Heart right ventricle (tissue), 16 donors: ENCODE results near the gene AVPR2. TPM values are rescaled to one million over a fixed set of nuclear protein-coding genes. Genes with fewer than 3 reads are reported as not detected.

ENCODE experiments used
- ATAC-seq, 8 donors: fragments of 200-7000 bp; cut with Tn5 transposase; one replicate each; pipeline ENCODE4 v1.9.1; 2020; ENCODE audit warnings: mild to moderate bottlenecking in 8 of 8, moderate library complexity in 8 of 8, moderate number of reproducible peaks in 1 of 8
- DNase-seq, 2 donors: peaks; one replicate each; pipeline ENCODE4 v3.0.0-alpha.2; 2020
- H3K27ac ChIP-seq, 10 donors: fragments of 200-600 bp; sonication (generic) in 2 of 10; one replicate each; pipeline versions ENCODE4 v1.5.0 to v1.8.0; 2020 to 2022; ENCODE audit warnings: mild to moderate bottlenecking in 3 of 10
- H3K27me3 ChIP-seq, 7 donors: fragments of 200-600 bp; one replicate each; pipeline ENCODE4 v1.8.0; 2021 to 2022; ENCODE audit warnings: mild to moderate bottlenecking in 2 of 7
- H3K36me3 ChIP-seq, 9 donors: fragments of 200-600 bp; sonication (generic) in 1 of 9; one replicate each; pipeline versions ENCODE4 v1.5.0 to v1.8.0; 2020 to 2022; ENCODE audit warnings: mild to moderate bottlenecking in 2 of 9
- H3K4me1 ChIP-seq, 9 donors: fragments of 200-600 bp; sonication (generic) in 1 of 9; one replicate each; pipeline versions ENCODE4 v1.5.0 to v1.8.0; 2020 to 2022; ENCODE audit warnings: mild to moderate bottlenecking in 4 of 9
- H3K4me3 ChIP-seq, 10 donors: fragments of 200-600 bp; sonication (generic) in 2 of 10; one replicate each; pipeline versions ENCODE4 v1.5.0 to v1.8.0; 2020 to 2022; ENCODE audit warnings: mild to moderate bottlenecking in 7 of 10, moderate library complexity in 2 of 10
- H3K9me3 ChIP-seq, 11 donors: fragments of 200-600 bp in 10 of 11; sonication (generic) in 2 of 11; one replicate each; pipeline versions ENCODE4 v1.5.0 to v1.8.0; 2013 to 2022; ENCODE audit warnings: mild to moderate bottlenecking in 2 of 11, control low read depth in 1 of 11, moderate library complexity in 1 of 11
- CTCF ChIP-seq, 9 donors: fragments of 200-600 bp; sonication (generic) in 2 of 9; IDR thresholded peaks; one replicate each; pipeline versions ENCODE4 v1.5.0 to v1.8.0; 2021 to 2022; ENCODE audit warnings: antibody characterized with exemption in 9 of 9, mild to moderate bottlenecking in 5 of 9, moderate library complexity in 1 of 9
- WGBS, 2 donors: extraction: QIAGEN DNeasy Blood & Tissue Kit; methylation state at CpG; one replicate each; pipeline ENCODE4 v1.1.7; 2013; ENCODE audit warnings: inconsistent platforms in 1 of 2; 5-methylcytosine and 5-hydroxymethylcytosine counted together
- intact Hi-C, 10 donors: fragments of 100-400 bp; cut with DNase I; formaldehyde crosslinking; loops; one replicate each; pipeline versions ENCODE4 v1.11.1 to v1.14.2; 2022
- polyA plus RNA-seq, 2 donors: library from polyadenylated mRNA; stranded (reverse); fragments of 200-250 nt; gene quantifications; one replicate each; pipeline ENCODE4 v1.2.3, GENCODE V29; 2013
- total RNA-seq, 10 donors: library from RNA; stranded (reverse); fragmentation: NEBNext Ultra II Directional in 3 of 10; extraction: Animal tissue kit (Norgen Biotek cat#: 25700) in 3 of 10; gene quantifications; one replicate each; pipeline versions ENCODE4 v1.2.1 to v1.2.4, GENCODE V29; 2021 to 2023
- donor health status: Arrhythmogenic right ventricular cardiomyopathy.
- donor health status: ischemic (EF 13 %, LVEDD 7.1; RV severe dilation, severe dysfunction).
- donor health status: healthy with polysubstance abuse.
- donor health status: DM: no; HTN: yes; CAD: no.
- donor health status: DM: no; HTN: no; CAD: no.
- donor health status: ischemic (EF 25% LVEDD 6.9; RV normal size, moderate dysfunction).
- donor health status: ischemic (EF 25% LVEDD 5.7; RV mildly dilated, moderate dysfunction).
- donor health status: healthy.
- donor health status: DM: yes; HTN: yes; CAD: no.
- donor health status: Ischemic cardiomyopathy.
- donor health status: ischemic (EF 35%, LVEDD 5.7; RV mildly dilated, moderate dysfunction).
- donor health status: nonischemic (EF 11% LVEDD 7.7; RV severe dilation, severe dysfunction).
- donor health status: DM: yes; HTN: yes; CAD: no.
- donor health status: PGD.
- donor health status: ischemic (EF 29% LVEDD 5.4; RV normal size, mild dysfunction).
- donor health status: nonischemic (EF 23%, LVEDD 6.1; RV moderate dilation, normal function).

The AVPR2 gene
- total and polyA plus RNA-seq, 12 donors = 1.4 to 8.9 (median 2.4) TPM

DNA sequence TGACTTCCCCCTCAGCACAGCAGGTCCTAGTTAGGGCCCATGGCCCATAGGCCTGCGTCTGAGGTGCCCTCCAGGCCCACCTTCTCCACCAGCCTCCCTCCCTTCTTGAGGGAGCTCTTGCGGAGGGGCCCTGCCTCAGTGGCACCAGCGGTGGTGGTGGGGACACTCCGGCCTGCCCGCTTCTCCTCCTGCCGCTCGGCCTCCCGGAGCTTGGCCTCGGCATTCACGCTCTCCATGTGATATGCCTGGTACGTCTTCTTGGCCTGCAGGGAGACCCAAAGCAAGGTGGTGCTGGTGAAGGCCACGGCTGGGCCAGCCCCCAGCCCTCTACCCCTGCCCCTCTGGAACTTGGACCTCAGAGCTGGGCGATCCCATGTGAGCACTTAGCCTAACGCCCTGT is 16.1 kb downstream of the AVPR2 start:
- TF ChIP-seq CTCF (IDR thresholded peaks at IDR 0.05) = no peak
- no peak overlapping the region for H3K4me3 ChIP-seq
- peaks cover 0 to 39% (median 0%) of the 10 kb centered on the region in 9 donors for H3K36me3 ChIP-seq
- no peak overlapping the region for H3K27ac ChIP-seq
- H3K27me3 ChIP-seq = peaks cover 0 to 93% (median 0%) of the 10 kb centered on the region in 7 donors
- H3K9me3 ChIP-seq = no peaks in the 10 kb centered on the region
- ATAC-seq (no peak), DNase-seq (no peak)
- intact Hi-C loops = loop anchor here in 4 of 10 donors (10.0 kb wide), 2 partner anchors 106 to 126 kb away; partner anchors contain the start of genes IDH3G (in 3 of the 4) and SSR4 (in 3 of the 4)
- WGBS, 2 donors = 98 to 99% methylated on average over 12 to 14 of the region's 14 CpGs
- peaks cover 0 to 48% (median 25%) of the 10 kb centered on the region in 9 donors for H3K4me1 ChIP-seq

DNA sequence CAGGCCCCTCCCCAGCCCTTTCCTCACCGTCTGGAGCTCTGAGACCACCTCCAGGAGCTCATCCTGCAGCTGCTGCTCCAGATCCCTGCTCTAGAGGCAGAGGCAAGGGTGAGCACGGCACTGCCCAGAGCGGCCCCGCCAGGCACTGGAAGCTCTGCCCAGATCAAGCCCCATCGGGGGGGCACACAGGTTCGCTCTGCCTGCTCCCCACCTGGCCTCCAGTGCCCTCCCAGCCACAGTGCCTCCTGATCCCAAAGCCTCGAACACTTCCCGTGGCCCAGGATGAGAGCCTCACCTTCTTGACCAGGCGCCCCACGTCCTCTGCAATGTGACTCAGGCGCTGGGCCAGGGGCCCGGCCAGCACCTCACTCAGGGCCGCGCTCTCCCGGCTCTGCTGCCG is 16.6 kb downstream of the AVPR2 start:
- WGBS, 2 donors = 66 to 85% methylated on average over 9 to 16 of the region's 16 CpGs
- ATAC-seq (no peak), DNase-seq (no peak)
- Histone ChIP-seq H3K4me3 (peak overlapping the region in 6 of 10 donors; percentile 2 to 71 (median 28)), H3K4me1 (peaks cover 0 to 53% (median 29%) of the 10 kb centered on the region in 9 donors), H3K9me3 (no peaks in the 10 kb centered on the region), H3K27ac (peak overlapping the region in 6 of 10 donors; percentile 34 to 99 (median 42)), H3K36me3 (peaks cover 0 to 34% (median 0%) of the 10 kb centered on the region in 9 donors), H3K27me3 (peaks cover 0 to 93% (median 0%) of the 10 kb centered on the region in 7 donors)
- no peak for TF ChIP-seq CTCF (IDR thresholded peaks at IDR 0.05)
- intact Hi-C loops = loop anchor here in 4 of 10 donors (10.0 kb wide), 2 partner anchors 106 to 126 kb away; partner anchors contain the start of genes IDH3G (in 3 of the 4) and SSR4 (in 3 of the 4)

- intact Hi-C loops = loop anchor here in 5 of 10 donors (2.0 to 10.0 kb wide), 3 partner anchors 27 to 127 kb away; partner anchors contain the start of genes IDH3G (in 3 of the 5) and SSR4 (in 3 of the 5)
- H3K27ac ChIP-seq = peak overlapping the region in 9 of 10 donors; percentile 12 to 99 (median 39)
- peak overlapping the region in 6 of 10 donors; percentile 2 to 71 (median 28) for H3K4me3 ChIP-seq
These were observed 17.3 kb downstream of the AVPR2 start for GRCh38 chrX:153921511-153922446.

More at GRCh38 chrX:153921511-153922446, 17.3 kb downstream of the AVPR2 start:
- Histone ChIP-seq H3K4me1 (peaks cover 0 to 59% (median 34%) of the 10 kb centered on the region in 9 donors), H3K27me3 (peaks cover 0 to 92% (median 0%) of the 10 kb centered on the region in 7 donors), H3K9me3 (no peaks in the 10 kb centered on the region), H3K36me3 (peaks cover 0 to 28% (median 0%) of the 10 kb centered on the region in 9 donors)
- DNase-seq = no peak
- peak in 6 of 8 donors; percentile 3 to 24 (median 8) for ATAC-seq
- no peak for TF ChIP-seq CTCF (IDR thresholded peaks at IDR 0.05)
- WGBS, 2 donors = 41 to 44% methylated on average over 24 to 38 of the region's 40 CpGs
